ENCODE measurements around the gene CACNA1C.

- no peak for TF ChIP-seq CTCF (IDR thresholded peaks at IDR 0.05; ENCODE audit: low read depth, low read length, poor library complexity, severe bottlenecking)
- no peak for TF ChIP-seq EZH2phosphoT487 (IDR thresholded peaks at IDR 0.05; ENCODE audit: borderline replicate concordance, low read length)
Measured at GRCh38 chr12:2743478-2743877, 690.7 kb downstream of the CACNA1C start.

All from DOHH2 (cell line).